Nephron (organoid): ENCODE measurements around the gene NAB2.
A peak's percentile ranks its signal among the peaks of the same experiment; 100 is the strongest.

Experiments used
- H3K27ac Mint-ChIP-seq, 3 experiments: 2 replicates each; pipeline ENCODE4 v1.8.0; 2020; ENCODE audit warnings: mixed read lengths in 3 of 3, mild to moderate bottlenecking in 2 of 3, moderate library complexity in 1 of 3
- H3K27me3 Mint-ChIP-seq: 2 replicates; pipeline ENCODE4 v1.8.0; 2021; ENCODE audit warnings: low read depth, mild to moderate bottlenecking, moderate library complexity, mixed read lengths
- H3K36me3 Mint-ChIP-seq: 2 replicates; pipeline ENCODE4 v1.8.0; 2020; ENCODE audit warnings: low read depth, mixed read lengths
- H3K4me1 Mint-ChIP-seq: 2 replicates; pipeline ENCODE4 v1.8.0; 2020; ENCODE audit warnings: mixed read lengths
- H3K4me3 Mint-ChIP-seq, 3 experiments: 2 replicates each; pipeline ENCODE4 v1.8.0; 2020; ENCODE audit warnings: mild to moderate bottlenecking in 3 of 3, mixed read lengths in 3 of 3, moderate library complexity in 2 of 3
- H3K9me3 Mint-ChIP-seq: 2 replicates; pipeline ENCODE4 v1.8.0; 2020; ENCODE audit warnings: mixed read lengths
- CTCF ChIP-seq, 3 experiments: fragments of 200-600 bp; sonication (generic); IDR thresholded peaks; one replicate each; pipeline ENCODE4 v1.5.0; 2021; ENCODE audit warnings: antibody characterized with exemption in 3 of 3; ENCODE audit not compliant: unreplicated experiment in 3 of 3

NAB2 gene

GRCh38 chr12:57133013-57133569 lies 44.2 kb downstream of the NAB2 start:
- peaks cover 74% of the 10 kb centered on the region for H3K4me1 Mint-ChIP-seq
- peaks cover 3% of the 10 kb centered on the region for H3K27me3 Mint-ChIP-seq

GRCh38 chr12:57133916-57134315 lies 45.0 kb downstream of the NAB2 start:
- peaks cover 82% of the 10 kb centered on the region for H3K4me1 Mint-ChIP-seq
- H3K27ac Mint-ChIP-seq, result peak overlapping the region; percentile 94 to 100 (median 99)
- peaks cover 7% of the 10 kb centered on the region for H3K36me3 Mint-ChIP-seq
- peaks cover 3% of the 10 kb centered on the region for H3K27me3 Mint-ChIP-seq
- no peak for TF ChIP-seq CTCF (IDR thresholded peaks at IDR 0.05; ENCODE audit: unreplicated experiment in 3 of 3)
- H3K9me3 Mint-ChIP-seq, result no peaks in the 10 kb centered on the region
- H3K4me3 Mint-ChIP-seq, result peak overlapping the region; percentile 51 to 72 (median 67)

More at GRCh38 chr12:57133013-57133569, 44.2 kb downstream of the NAB2 start:
- H3K9me3 Mint-ChIP-seq, result no peaks in the 10 kb centered on the region
- peak overlapping the region; percentile 94 to 100 (median 99) for H3K27ac Mint-ChIP-seq
- TF ChIP-seq CTCF (IDR thresholded peaks at IDR 0.05; ENCODE audit: unreplicated experiment in 3 of 3), result no peak
- peak overlapping the region; percentile 56 to 98 (median 96) for H3K4me3 Mint-ChIP-seq
- no peaks in the 10 kb centered on the region for H3K36me3 Mint-ChIP-seq

- TF ChIP-seq CTCF (IDR thresholded peaks at IDR 0.05; ENCODE audit: unreplicated experiment in 3 of 3), result no peak
- peaks cover 16% of the 10 kb centered on the region for H3K36me3 Mint-ChIP-seq
- peaks cover 3% of the 10 kb centered on the region for H3K27me3 Mint-ChIP-seq
- peak overlapping the region; percentile 94 to 100 (median 99) for H3K27ac Mint-ChIP-seq
- peaks cover 87% of the 10 kb centered on the region for H3K4me1 Mint-ChIP-seq
- H3K9me3 Mint-ChIP-seq, result no peaks in the 10 kb centered on the region
- H3K4me3 Mint-ChIP-seq, result peak overlapping the region; percentile 62 to 76 (median 66)
These were observed 46.0 kb downstream of the NAB2 start for GRCh38 chr12:57134949-57135348.

- H3K4me1 Mint-ChIP-seq, result peaks cover 84% of the 10 kb centered on the region
- no peak for TF ChIP-seq CTCF (IDR thresholded peaks at IDR 0.05; ENCODE audit: unreplicated experiment in 3 of 3)
- H3K27me3 Mint-ChIP-seq, result peaks cover 3% of the 10 kb centered on the region
- H3K9me3 Mint-ChIP-seq, result no peaks in the 10 kb centered on the region
- H3K4me3 Mint-ChIP-seq, result peak overlapping the region; percentile 62 to 76 (median 66)
- H3K27ac Mint-ChIP-seq, result peak overlapping the region; percentile 94 to 100 (median 99)
- H3K36me3 Mint-ChIP-seq, result peaks cover 23% of the 10 kb centered on the region
These were observed 46.8 kb downstream of the NAB2 start for GRCh38 chr12:57135527-57136326.

GRCh38 chr12:57138526-57139272 lies 49.8 kb downstream of the NAB2 start:
- Mint-ChIP-seq H3K27me3 (peaks cover 3% of the 10 kb centered on the region), H3K4me3 (peak overlapping the region; percentile 15 to 43 (median 41)), H3K4me1 (peaks cover 78% of the 10 kb centered on the region), H3K9me3 (no peaks in the 10 kb centered on the region), H3K27ac (peak overlapping the region; percentile 72 to 100 (median 95)), H3K36me3 (peaks cover 46% of the 10 kb centered on the region)
- TF ChIP-seq CTCF (IDR thresholded peaks at IDR 0.05; ENCODE audit: unreplicated experiment in 3 of 3), result no peak
